Vagina (tissue), 2 donors: ENCODE data around the gene DOCK8. TPM values are rescaled to one million over a fixed set of nuclear protein-coding genes. Genes with fewer than 3 reads are reported as not detected.
A peak's percentile ranks its signal among the peaks of the same experiment; 100 is the strongest.

Experiments
- DNase-seq, 2 donors: peaks; one replicate each; pipeline ENCODE4 v3.0.0-alpha.2; 2017; ENCODE audit errors: extremely low spot score in 2 of 2
- H3K27ac ChIP-seq: fragments of 200-600 bp; sonication (generic); one replicate; pipeline ENCODE4 v1.5.1; 2019
- H3K27me3 ChIP-seq: fragments of 200-600 bp; sonication (generic); one replicate; pipeline ENCODE4 v1.5.1; 2019
- H3K36me3 ChIP-seq, 2 donors: fragments of 200-600 bp; sonication (generic); one replicate each; pipeline ENCODE4 v1.5.1; 2017 to 2019
- H3K4me1 ChIP-seq: fragments of 200-600 bp; sonication (generic); one replicate; pipeline ENCODE4 v1.5.1; 2019
- H3K4me3 ChIP-seq, 2 donors: fragments of 200-600 bp; sonication (generic); 1 replicate in 1 of 2; 2 replicates in 1 of 2; pipeline ENCODE4 v1.5.1; 2016 to 2019
- H3K9me3 ChIP-seq: fragments of 200-600 bp; sonication (generic); one replicate; pipeline ENCODE4 v1.5.1; 2019
- POLR2A ChIP-seq, 2 donors: fragments of 450-650 bp; IDR thresholded peaks; one replicate each; pipeline ENCODE4 v1.6.1; 2017; ENCODE audit warnings: antibody characterized with exemption in 2 of 2, mild to moderate bottlenecking in 2 of 2, moderate library complexity in 2 of 2
- POLR2AphosphoS5 ChIP-seq, 2 donors: sonication (generic); formaldehyde crosslinking; IDR thresholded peaks; one replicate each; pipeline ENCODE4 v1.9.0; 2017; ENCODE audit warnings: antibody characterized with exemption in 2 of 2, mild to moderate bottlenecking in 2 of 2, low read depth in 1 of 2; ENCODE audit not compliant: insufficient read depth in 1 of 2
- intact Hi-C: fragments of 100-400 bp; cut with DNase I; formaldehyde crosslinking; loops from one replicate; pipeline ENCODE4 v1.15.1; 2023
- total RNA-seq: library from RNA; depleted of rRNA; stranded (reverse); fragments of >200 nt; gene quantifications from one replicate; pipeline ENCODE4 v1.2.3, GENCODE V29; 2016
- TF ChIP-seq, protein P1 (sequence below), 3 experiments: fragments of 450-650 bp in 2 of 3; fragments of 200-600 bp in 1 of 3; sonication (generic) in 1 of 3; IDR thresholded peaks; one replicate each; pipeline ENCODE4 v1.5.1; 2017 to 2019; ENCODE audit warnings: antibody characterized with exemption in 3 of 3, mild to moderate bottlenecking in 2 of 3, moderate library complexity in 2 of 3

Gene DOCK8
- total RNA-seq, 1 donor from 2014 or later = 18.4 TPM

- no peaks in the 10 kb centered on the region for H3K36me3 ChIP-seq
- H3K9me3 ChIP-seq = no peaks in the 10 kb centered on the region
- no peak for DNase-seq
- intact Hi-C loops = no loop called here
- H3K4me1 ChIP-seq = no peaks in the 10 kb centered on the region
- TF ChIP-seq, protein P1, sequence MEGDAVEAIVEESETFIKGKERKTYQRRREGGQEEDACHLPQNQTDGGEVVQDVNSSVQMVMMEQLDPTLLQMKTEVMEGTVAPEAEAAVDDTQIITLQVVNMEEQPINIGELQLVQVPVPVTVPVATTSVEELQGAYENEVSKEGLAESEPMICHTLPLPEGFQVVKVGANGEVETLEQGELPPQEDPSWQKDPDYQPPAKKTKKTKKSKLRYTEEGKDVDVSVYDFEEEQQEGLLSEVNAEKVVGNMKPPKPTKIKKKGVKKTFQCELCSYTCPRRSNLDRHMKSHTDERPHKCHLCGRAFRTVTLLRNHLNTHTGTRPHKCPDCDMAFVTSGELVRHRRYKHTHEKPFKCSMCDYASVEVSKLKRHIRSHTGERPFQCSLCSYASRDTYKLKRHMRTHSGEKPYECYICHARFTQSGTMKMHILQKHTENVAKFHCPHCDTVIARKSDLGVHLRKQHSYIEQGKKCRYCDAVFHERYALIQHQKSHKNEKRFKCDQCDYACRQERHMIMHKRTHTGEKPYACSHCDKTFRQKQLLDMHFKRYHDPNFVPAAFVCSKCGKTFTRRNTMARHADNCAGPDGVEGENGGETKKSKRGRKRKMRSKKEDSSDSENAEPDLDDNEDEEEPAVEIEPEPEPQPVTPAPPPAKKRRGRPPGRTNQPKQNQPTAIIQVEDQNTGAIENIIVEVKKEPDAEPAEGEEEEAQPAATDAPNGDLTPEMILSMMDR (IDR thresholded peaks at IDR 0.05) = no peak
- TF ChIP-seq POLR2AphosphoS5 (IDR thresholded peaks at IDR 0.05; ENCODE audit: insufficient read depth in 1 of 2, low read depth in 1 of 2) = no peak
- TF ChIP-seq POLR2A (IDR thresholded peaks at IDR 0.05) = no peak
- no peak overlapping the region for H3K27ac ChIP-seq
- no peaks in the 10 kb centered on the region for H3K27me3 ChIP-seq
- no peak overlapping the region for H3K4me3 ChIP-seq
Observed at GRCh38 chr9:488448-488847, 273.8 kb downstream of the DOCK8 start.

GRCh38 chr9:489198-490197 lies 274.8 kb downstream of the DOCK8 start:
- no peaks in the 10 kb centered on the region for H3K36me3 ChIP-seq
- no peaks in the 10 kb centered on the region for H3K27me3 ChIP-seq
- TF ChIP-seq POLR2AphosphoS5 (IDR thresholded peaks at IDR 0.05; ENCODE audit: insufficient read depth in 1 of 2, low read depth in 1 of 2) = no peak
- TF ChIP-seq, protein P1 (IDR thresholded peaks at IDR 0.05) = no peak
- no peaks in the 10 kb centered on the region for H3K9me3 ChIP-seq
- no peak overlapping the region for H3K27ac ChIP-seq
- intact Hi-C loops = no loop called here
- H3K4me1 ChIP-seq = no peaks in the 10 kb centered on the region
- no peak for DNase-seq
- H3K4me3 ChIP-seq = no peak overlapping the region

DNA sequence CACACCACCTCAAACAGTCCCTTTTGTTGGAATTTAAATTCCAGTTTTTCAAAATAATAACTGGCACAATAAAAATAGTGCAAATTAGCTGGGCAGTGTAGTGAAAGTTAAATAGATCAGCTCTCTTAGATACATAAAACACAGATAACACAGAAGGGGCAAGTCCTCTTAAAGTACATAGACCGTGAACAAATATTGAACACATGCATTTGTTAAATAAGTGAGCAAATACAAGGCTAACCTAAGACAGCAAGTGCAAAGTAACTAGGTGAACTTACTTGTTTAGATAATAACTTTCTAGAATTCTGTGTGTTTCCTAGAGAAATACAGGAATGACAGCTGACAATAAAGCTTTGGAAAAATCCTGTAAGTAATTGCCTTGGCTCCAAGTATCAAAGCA lies 280.1 kb downstream of the DOCK8 start:
- TF ChIP-seq POLR2AphosphoS5 (IDR thresholded peaks at IDR 0.05; ENCODE audit: insufficient read depth in 1 of 2, low read depth in 1 of 2) (no peak), POLR2A (IDR thresholded peaks at IDR 0.05) (no peak)
- TF ChIP-seq, protein P1 (IDR thresholded peaks at IDR 0.05) = no peak
- intact Hi-C loops = no loop called here
- no peak for DNase-seq
- H3K4me3 ChIP-seq = no peak overlapping the region
- no peak overlapping the region for H3K27ac ChIP-seq
- no peaks in the 10 kb centered on the region for H3K4me1 ChIP-seq
- no peaks in the 10 kb centered on the region for H3K36me3 ChIP-seq
- no peaks in the 10 kb centered on the region for H3K9me3 ChIP-seq
- no peaks in the 10 kb centered on the region for H3K27me3 ChIP-seq

- Histone ChIP-seq H3K9me3 (no peaks in the 10 kb centered on the region), H3K36me3 (no peaks in the 10 kb centered on the region), H3K27me3 (no peaks in the 10 kb centered on the region), H3K4me3 (no peak overlapping the region), H3K4me1 (no peaks in the 10 kb centered on the region), H3K27ac (no peak overlapping the region)
- intact Hi-C loops = no loop called here
- TF ChIP-seq POLR2A (IDR thresholded peaks at IDR 0.05) (no peak), POLR2AphosphoS5 (IDR thresholded peaks at IDR 0.05; ENCODE audit: insufficient read depth in 1 of 2, low read depth in 1 of 2) (no peak)
- TF ChIP-seq, protein P1 (IDR thresholded peaks at IDR 0.05) = no peak
- no peak for DNase-seq
Observed at GRCh38 chr9:495739-496138, 281.1 kb downstream of the DOCK8 start.

- H3K9me3 ChIP-seq = no peaks in the 10 kb centered on the region
- H3K36me3 ChIP-seq = no peaks in the 10 kb centered on the region
- H3K4me1 ChIP-seq = peaks cover 21% of the 10 kb centered on the region
- no peaks in the 10 kb centered on the region for H3K27me3 ChIP-seq
- peak overlapping the region; percentile 71 to 83 for H3K4me3 ChIP-seq
- no peak overlapping the region for H3K27ac ChIP-seq
- TF ChIP-seq, protein P1 (IDR thresholded peaks at IDR 0.05) = no peak
- no peak for TF ChIP-seq POLR2A (IDR thresholded peaks at IDR 0.05)
- TF ChIP-seq POLR2AphosphoS5 (IDR thresholded peaks at IDR 0.05; ENCODE audit: insufficient read depth in 1 of 2, low read depth in 1 of 2) = no peak
- no peak for DNase-seq
- intact Hi-C loops = no loop called here
Observed at GRCh38 chr9:503326-503725, 288.7 kb downstream of the DOCK8 start.
